GM19328 (cell line): ENCODE measurements around the gene XXYLT1.

Source experiments
- ATAC-seq: cut with Tn5 transposase; IDR thresholded peaks from one replicate; pipeline ENCODE4 v1.9.1; 2021; ENCODE audit warnings: mild to moderate bottlenecking, moderate library complexity; ENCODE audit not compliant: unreplicated experiment

XXYLT1 gene

DNA sequence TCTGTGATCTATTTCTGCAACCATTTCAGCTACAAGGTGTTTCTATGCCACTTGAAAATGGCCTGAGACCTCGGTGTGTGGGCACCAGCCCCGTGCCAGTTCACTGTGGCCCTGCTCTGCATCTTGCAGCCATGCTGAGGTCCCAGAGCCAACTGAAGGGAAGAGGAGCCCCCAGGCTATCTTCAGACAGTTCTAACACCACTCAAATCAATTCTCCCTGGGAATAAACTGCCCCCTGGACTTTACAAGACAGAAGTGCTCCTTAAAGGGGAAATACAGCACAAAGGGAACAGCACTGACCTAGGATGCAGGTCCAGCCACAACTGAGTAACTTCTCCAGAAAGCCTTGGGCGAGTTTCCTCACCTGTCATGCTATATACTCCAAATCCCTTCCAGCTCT, 3.9 kb downstream of the XXYLT1 start:
- no peak for ATAC-seq

- ATAC-seq = no peak
Observed at GRCh38 chr3:195266428-195266827, 4.5 kb downstream of the XXYLT1 start.

DNA sequence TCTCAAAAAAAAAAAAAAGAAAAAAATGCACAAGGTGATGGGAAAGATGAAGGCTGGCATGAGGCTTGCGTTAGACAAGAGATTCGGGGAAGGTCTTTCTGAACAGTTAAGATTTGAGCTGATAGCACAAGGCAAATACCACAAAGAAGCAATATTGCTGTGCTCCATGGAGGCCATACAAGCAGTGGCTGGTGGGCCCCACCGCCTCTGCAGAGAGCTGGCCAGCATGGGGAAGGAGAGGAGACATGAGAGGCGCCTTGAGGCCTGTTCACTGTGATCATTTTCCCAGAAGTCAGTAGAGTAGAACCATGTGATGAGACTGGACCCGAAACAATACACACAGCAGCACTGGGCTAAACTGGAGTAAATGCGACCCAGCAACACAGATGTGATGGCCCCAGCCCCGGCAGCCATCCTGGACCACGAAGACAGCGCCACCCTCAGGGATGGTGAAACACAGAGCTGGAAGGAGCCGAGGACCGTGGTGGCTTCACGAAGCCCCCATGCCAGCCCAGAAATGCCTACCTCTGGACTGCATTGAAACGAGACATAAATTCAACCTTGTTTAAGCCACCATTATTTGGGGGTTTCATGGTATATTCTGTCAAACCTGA, 5.5 kb downstream of the XXYLT1 start:
- ATAC-seq = no peak

- no peak for ATAC-seq
Observed at GRCh38 chr3:195263925-195264600, 6.9 kb downstream of the XXYLT1 start.

DNA sequence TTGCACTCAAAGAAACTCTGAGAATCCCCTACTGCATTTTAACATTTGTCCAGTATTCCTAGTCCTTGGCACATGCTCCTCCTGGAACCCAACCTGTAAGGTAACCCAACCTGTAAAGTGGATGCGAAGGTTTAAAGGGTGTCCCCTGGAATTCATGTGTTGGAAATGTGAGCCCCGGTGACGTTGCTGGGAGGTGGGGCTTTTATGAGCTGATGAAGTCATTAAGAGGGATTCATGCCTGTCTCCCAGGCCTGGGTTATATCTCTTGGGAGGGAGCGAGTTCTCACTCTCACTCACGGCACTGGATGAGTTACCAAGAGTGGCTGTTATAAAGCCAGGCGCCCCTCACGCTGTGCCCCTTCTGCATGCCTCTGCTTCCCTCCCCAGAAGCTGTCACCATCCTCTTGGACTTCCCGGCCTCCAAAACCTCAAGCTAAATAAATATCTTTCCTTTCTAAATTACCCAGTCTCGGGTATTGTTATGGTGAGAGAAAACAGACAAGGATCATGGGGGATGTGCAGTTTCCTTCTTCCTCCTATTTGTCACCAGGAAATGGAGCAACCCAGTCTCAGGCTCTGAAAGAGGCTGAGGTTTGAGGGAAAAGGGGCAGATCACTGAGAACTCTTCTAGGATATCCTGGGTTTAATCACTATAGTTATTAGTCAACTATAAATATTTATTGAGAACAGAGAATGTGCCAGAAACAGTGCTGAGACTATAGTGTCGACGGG, 7.6 kb downstream of the XXYLT1 start:
- ATAC-seq = no peak

GRCh38 chr3:195261925-195262324, 9.0 kb downstream of the XXYLT1 start:
- ATAC-seq = no peak

GRCh38 chr3:195260280-195260905, 10.6 kb downstream of the XXYLT1 start:
- peak; percentile 3 for ATAC-seq

DNA sequence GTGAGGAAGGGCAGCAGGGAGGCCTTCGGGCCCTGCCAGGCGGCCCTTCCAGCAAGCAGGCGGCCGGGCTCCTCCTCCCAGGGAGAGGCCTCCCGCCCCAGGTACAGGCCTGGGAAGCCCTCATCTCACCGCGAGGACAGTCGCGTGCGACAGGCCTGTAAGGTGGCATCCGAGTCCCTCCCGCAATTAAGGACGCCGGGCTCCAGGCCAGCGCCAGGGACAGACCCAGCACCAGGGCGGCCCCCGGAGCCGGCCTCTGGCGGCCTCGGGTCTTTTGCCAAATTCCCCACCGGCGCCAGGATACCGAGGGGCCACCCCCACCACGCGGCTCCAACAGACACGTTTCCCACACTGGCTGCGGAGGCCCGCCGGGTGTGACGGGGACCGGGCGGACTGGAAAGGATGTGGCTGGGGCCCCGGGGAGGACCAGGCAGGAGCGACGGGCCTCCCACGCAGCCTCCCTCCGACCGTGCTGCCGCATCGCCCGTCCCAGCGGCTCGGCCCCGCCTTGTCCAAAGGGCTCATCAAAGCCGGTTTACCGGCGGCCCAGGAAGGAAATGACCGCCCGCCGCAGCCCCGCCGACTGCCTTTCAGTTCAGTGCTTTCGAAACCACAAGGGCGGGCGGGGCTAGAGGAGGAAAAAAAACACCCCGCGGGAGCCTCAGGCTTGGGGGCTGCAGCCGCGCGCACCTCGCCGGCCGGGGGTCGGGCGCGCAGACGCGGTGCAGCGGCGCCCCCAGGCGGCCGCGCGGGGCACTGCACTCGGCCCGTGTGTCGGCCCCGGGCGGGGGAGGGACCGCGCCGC, 11.3 kb downstream of the XXYLT1 start:
- ATAC-seq = peak; percentile 70

DNA sequence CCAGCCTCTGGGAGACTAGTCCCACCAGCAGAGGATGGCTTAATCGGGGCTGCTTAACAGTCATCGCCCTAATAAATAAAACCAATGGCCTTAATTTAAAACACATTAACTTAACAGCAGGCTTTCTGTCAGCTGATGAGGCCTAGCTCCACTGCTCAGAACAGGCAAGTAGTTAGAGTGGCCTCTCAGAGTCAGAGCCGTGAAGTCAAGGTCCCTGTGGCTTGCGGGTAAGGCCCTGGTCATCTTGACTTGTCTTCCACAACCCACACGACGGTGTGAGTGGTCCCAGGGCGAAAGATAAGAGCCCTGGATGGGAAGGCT, 11.8 kb downstream of the XXYLT1 start:
- ATAC-seq = no peak

GRCh38 chr3:195258449-195259153, 12.4 kb downstream of the XXYLT1 start:
- ATAC-seq = no peak

- ATAC-seq = no peak
Observed at GRCh38 chr3:195257454-195258448, 13.2 kb downstream of the XXYLT1 start.

- no peak for ATAC-seq
Observed at GRCh38 chr3:195256639-195257453, 14.1 kb downstream of the XXYLT1 start.

- ATAC-seq = no peak
Observed at GRCh38 chr3:195255571-195256501, 15.1 kb downstream of the XXYLT1 start.

DNA sequence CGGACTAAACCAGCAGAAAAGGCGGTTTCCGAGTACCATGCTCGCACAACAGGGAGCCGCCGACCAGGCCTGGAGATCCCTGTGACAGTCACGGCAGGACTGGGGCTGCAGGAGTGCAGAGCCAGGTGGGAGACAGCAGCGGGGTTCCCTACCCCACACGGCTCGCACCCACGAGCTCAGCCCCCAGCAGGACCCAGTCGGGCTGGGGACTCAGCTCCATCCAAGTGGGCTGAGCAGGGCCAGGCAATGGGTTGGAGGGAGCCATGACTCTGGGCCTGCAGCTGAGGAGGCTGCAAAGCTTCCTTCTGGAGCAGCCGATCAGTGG, 15.8 kb downstream of the XXYLT1 start:
- no peak for ATAC-seq

DNA sequence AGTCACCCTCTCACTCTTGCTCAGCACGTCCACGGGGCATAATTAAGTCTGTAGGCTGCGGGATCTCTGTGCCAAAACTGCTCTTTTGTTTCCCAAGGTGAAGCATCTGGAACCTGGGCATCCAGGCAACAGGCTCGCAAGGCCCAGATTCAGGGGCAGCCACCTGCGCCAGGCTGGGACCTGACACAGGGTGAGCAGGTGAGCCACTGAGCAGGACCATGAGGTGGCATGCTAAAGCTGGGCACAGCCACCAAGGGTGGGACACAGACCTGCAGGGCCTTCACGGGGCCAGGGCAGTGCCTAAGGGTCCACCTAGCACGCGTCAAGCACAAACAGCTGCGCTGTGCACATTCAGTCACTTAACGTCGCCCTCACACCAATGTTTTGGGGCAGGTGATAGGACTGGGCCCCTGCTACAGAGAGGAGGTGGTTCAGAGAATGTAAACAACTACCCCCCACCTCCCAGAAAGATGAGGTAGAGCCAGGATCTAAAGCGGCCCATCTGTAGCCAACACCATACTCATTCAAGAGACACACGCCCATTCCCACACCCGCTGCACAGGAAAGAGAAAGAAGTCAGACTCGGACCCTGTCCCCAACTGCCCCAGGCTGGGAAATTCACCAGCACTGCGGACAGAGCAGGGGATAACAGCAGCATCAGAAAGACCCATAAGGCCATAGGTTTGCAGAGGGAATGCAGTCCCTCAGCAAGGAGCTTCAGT, 16.3 kb downstream of the XXYLT1 start:
- ATAC-seq = no peak

DNA sequence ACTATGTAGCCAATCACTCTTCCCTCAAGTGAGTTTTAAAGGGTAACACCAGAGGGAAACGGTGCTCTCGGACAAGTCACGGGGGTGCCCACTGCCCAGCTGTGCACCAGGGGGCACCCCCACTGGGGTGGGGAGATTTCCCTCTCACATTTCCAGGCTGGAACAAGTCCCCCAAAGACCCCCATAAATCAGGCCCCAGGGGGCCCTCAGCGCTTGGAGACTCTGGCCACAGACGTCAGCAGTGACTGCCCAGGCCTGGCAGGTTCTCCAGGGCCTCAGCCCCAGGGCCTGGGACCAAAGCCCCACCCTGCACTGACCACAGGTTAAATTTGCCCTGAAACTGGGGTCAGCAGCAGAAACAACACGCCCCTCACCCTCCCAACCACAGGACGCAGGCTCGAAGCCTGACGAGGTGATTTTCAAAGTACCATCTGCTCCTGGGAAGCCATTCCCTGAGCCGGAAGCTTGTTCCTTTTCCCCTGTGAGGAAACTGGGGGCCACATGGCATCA, 17.0 kb downstream of the XXYLT1 start:
- ATAC-seq = no peak
